SIG-M5 (cell line): ENCODE results near the gene GPATCH8.

Experiments
- DNase-seq: peaks from one replicate; lab custom pipeline; 2025; lab: John Stamatoyannopoulos, UW

GPATCH8 gene

DNA sequence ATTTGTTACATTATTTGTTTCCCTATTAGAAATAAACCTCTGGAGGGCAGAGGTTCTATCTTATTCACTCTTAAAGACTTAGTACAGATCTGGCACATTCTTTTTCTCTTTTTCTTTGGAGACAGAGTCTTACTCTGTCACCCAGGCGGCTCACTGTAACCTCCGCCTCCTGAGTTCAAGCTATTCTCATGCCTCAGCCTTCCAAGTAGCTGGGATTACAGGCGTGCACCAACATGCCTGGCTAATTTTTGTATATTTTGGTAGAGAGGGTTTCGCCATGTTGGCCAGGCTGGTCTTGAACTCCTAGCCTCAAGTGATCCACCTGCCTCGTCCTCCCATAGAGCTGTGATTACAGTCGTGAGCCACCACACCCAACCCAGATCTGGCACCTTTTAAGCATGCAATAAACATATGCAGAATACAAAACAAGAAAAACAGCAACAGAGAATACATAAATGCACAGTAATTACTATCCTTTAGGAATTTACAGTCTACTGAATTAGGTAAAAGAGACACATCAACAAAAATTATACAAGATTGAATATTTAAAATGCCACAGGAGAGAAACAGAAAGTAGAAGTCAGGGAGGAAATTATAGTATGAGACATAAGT lies 52.1 kb downstream of the GPATCH8 start:
- no peak for DNase-seq

DNA sequence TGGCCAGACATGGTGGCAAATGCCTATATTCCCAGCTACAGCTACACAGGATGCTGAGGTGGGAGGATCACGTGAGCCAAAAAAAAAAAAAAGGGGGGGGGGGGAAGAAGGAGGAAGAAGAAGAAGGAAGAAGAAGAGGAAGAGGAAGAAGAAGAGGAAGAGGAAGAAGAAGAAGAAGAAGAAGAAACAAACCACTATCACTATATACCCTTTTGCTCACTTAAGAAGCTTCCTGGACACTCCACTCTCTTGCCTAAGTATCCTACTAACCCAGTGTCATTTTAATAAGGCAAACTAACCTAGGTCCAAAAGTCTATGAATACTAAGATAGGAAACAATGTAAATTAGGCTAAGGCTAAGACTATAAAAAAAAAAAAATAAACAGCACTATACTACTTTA lies 54.8 kb downstream of the GPATCH8 start:
- DNase-seq = no peak

DNA sequence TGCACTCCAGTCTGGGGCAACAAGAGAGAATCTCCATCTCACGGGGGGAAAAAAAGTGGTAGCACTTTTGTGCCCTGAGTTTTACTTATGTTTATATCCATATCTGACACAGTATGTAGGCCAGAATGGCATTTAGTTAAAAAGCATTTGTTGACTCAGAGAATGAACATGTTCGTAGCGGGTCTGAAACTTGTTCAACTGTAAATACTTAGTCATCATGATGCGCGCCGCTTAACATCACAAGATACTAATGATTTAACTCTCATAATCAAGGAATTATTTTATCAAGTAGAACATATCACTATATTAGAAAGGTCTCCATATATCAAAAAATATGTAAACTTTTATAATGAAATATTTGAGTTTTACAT lies 58.5 kb downstream of the GPATCH8 start:
- DNase-seq = no peak

DNA sequence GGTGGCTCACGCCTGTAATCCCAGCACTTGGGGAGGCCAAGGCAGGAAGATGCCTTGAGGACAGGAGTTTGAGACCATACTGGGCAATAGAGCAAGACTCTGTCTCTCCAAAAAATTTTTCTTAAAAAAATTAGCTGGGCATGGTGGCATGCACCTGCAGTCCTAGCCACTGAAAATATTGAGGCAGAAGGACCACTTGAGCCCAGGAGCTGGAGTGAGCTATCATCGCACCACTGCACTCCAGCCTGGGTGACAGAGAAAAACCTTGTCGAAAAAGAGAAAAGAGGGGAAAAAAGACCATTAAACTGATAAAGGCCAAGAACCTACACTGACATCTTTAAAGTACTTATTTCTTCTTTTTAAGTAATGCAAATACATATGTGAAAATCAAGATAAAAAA lies 60.4 kb downstream of the GPATCH8 start:
- DNase-seq = no peak

GRCh38 chr17:44439168-44439567 lies 64.0 kb downstream of the GPATCH8 start:
- DNase-seq = no peak

DNA sequence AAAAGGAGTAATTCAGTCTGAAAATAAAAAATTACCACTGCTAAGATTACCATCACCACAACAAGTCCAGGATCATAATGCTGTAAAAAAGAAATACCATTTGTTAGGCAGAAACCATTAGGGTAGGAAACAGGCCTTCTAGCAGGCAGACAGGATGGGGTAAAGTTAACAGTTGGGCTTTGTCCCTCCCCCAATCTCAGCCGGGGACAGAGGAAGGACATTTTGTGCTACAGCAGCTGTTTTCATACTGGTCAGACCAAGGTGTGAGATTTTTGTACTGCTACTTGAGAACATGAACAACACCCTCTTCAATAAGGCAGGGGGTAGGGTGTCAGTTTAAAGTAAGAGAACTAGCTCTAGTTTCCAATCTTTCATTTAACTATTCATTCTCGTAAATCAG lies 64.6 kb downstream of the GPATCH8 start:
- DNase-seq = no peak

GRCh38 chr17:44436336-44436735 lies 66.9 kb downstream of the GPATCH8 start:
- DNase-seq = no peak

- DNase-seq = no peak
Observed at GRCh38 chr17:44432254-44433157, 70.7 kb downstream of the GPATCH8 start.

DNA sequence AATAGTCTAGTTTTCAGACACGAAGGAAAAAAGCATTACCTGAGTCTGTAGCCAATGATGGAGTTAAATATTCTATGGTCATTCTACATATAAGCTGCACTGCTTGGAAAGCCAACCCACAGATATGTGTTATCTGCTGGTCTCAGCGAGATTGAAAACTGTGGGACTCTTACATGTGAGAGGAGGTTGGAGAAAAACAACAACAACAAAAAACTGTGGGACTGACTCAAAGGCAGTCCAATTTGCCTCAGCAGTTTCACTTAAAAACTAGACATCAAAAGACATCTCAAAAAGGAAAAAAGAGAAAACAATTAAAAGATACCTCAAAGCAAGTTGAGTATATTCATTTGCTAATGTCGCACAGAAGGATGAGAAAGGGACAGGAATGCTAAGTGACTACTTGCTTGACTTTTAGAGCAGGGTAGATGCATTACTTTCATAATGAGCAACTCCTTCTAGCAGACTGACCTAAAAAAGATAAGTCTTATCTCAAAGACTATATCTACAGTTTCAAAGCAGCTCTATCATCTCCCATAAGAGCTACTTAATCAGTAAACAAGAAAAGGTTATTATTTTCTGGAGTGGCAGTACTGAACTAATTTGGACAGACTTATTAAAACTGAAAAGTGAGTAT lies 78.3 kb downstream of the GPATCH8 start:
- no peak for DNase-seq

- DNase-seq = no peak
Observed at GRCh38 chr17:44417553-44417952, 85.7 kb downstream of the GPATCH8 start.

DNA sequence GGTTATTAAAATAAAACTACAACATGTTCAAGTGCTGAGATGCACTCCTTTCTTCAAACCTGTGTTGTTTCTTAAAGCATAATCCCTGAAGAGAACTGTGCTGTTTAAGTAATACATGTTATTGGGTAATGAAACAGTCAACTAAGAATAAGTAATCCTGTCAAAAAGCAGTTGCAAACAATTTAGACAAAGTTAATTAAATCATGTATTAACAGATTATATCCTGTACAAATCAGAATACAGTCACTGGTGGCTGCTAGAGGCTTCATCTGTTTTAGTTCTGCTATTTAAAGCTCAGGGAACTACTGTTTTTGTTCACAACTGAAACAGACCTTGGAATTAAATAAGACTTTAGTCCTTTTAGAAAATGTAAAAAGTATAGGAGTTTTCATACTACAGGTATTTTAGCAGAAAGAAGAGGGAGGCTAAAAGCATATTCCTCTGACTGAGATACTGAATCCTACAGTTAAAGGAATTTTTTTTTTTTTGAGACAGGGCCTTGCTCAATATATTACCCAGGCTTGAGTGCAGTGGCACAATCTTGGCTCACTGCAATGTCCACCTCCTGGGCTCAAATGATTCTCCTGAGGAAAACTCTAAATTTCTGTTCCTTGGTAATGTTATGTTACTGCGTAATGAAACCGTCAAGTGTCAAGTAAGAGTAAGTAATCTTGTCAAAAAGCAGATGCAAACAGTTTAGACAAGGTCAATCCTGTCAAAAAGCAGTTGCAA lies 86.5 kb downstream of the GPATCH8 start:
- DNase-seq = no peak

- no peak for DNase-seq
Observed at GRCh38 chr17:44414394-44415155, 88.6 kb downstream of the GPATCH8 start.

DNA sequence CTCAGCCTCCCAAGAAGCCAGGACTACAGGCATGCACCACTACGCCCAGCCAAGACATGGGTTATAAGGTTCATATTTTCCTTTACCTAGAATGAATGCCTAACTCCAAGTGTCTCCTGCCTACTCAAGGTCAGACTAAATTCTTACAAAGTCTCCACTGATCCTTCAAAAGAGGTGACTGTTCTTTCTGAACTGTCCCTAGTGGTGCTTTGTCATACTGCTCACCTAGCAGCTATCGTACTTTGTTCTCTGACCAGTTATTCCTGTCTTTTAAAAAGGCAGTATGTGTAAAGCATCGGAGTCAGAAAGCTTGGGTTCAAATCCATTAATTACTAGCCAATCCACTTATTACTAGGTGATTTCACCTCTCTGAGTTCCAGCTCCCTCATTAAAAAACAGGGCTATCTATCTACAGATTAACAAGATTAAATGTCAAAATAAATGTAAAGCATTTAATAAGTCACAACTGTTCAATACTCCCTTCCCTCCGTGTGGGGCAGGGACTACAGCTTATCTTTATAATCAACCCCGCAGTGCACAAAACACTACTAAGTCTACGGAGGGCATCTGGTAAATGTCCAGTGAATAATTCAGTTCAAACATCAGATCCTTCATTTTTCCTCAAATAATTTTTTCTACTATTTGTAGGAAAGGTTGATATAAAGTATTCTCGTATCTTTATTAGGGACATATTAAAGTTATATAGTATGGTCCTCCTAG lies 93.7 kb downstream of the GPATCH8 start:
- no peak for DNase-seq

- DNase-seq = no peak
Observed at GRCh38 chr17:44408786-44409185, 94.4 kb downstream of the GPATCH8 start.

DNA sequence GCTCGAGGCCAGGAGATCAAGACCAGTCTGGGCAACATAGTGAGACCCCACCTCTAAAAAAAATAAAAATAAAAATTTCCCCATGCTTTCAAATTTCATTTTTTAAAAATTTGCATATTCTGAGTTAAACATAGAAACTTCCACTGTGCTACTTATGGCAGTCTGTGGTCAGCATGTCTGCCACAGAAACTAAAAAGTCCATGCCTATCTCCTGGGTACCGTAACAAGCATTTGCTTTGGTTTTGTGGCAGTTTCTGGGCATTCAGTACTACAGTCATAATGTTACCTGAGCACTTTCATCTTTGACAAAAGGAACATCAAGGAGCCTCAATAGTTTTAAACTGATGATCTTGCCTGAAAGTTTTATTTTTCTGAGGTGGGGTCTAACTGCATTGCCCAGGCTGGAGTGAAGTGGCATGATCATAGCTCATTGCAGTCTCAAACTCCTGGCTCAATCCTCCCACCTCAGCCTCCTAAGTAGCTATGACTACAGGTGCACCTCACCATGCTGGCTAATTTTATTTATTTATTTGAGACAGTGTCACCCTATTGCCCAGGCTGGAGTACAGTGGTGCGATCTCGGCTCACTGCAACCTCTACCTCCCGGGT lies 100.5 kb downstream of the GPATCH8 start:
- no peak for DNase-seq

DNA sequence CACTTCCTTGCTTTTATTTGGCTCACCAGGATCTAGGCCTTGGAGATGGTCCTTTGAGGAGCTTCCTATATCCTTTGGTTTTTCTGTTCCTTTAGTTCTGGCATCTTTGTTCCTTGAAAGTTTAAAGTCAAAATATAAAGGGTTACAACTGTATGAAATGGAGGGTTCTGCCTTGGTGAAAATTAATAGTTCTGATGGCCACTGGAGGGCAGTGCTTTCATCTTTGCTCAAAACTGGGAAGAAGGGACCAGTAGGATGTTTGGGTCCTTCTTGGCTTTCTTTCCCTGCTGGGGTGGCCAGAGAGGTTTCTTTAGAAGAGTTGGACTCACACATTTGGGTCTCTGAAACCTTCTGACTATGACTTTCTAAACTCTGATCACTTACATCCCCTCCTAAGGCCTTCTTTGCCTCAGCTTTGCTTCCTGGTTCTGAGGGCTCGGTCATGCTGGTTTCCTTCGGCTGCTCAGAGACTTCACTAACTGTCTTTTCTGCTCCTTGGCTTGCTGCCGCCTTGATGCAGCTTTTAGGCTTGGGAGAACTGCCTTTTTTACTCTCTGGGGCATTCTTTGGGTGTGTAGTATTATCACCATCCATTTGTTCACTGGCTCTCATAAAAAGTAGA lies 102.9 kb downstream of the GPATCH8 start:
- no peak for DNase-seq

GRCh38 chr17:44398692-44399691 lies 104.2 kb downstream of the GPATCH8 start:
- no peak for DNase-seq

GRCh38 chr17:44397479-44398440 lies 105.4 kb downstream of the GPATCH8 start:
- no peak for DNase-seq
